22Rv1 (cell line): ENCODE results near the gene TAAR2.
"Not testable (repeated sequence)": the region's sequence is repeated elsewhere in the genome, so short reads cannot be mapped to it uniquely, and the experiment has no call there.

Experiments used
- H3K27ac ChIP-seq: fragments of 450-650 bp; 2 replicates; pipeline ENCODE4 v1.5.1; 2017
- CTCF ChIP-seq: fragments of 450-650 bp; IDR thresholded peaks from 2 replicates; pipeline ENCODE4 v1.5.1; 2017; ENCODE audit warnings: mild to moderate bottlenecking
- ZFX ChIP-seq: fragments of 450-650 bp; IDR thresholded peaks from 2 replicates; pipeline ENCODE4 v1.6.1; 2017; ENCODE audit warnings: antibody characterized with exemption, borderline replicate concordance

Gene TAAR2

GRCh38 chr6:132612449-132613108, 11.5 kb downstream of the TAAR2 start:
- no peak overlapping the region for H3K27ac ChIP-seq
- no peak for TF ChIP-seq ZFX
- no peak for TF ChIP-seq CTCF

GRCh38 chr6:132611616-132612015, 12.5 kb downstream of the TAAR2 start:
- TF ChIP-seq ZFX, result no peak
- no peak for TF ChIP-seq CTCF
- H3K27ac ChIP-seq, result no peak overlapping the region

- H3K27ac ChIP-seq, result no peak overlapping the region
- TF ChIP-seq ZFX (no peak), CTCF (no peak)
Observed at GRCh38 chr6:132607544-132608233, 16.4 kb downstream of the TAAR2 start.

GRCh38 chr6:132604635-132605152, 19.4 kb downstream of the TAAR2 start:
- no peak overlapping the region for H3K27ac ChIP-seq
- TF ChIP-seq CTCF (no peak), ZFX (no peak)

- H3K27ac ChIP-seq, result not testable (repeated sequence)
Observed at GRCh38 chr6:132600900-132601299, 23.2 kb downstream of the TAAR2 start.

GRCh38 chr6:132598473-132598872, 25.6 kb downstream of the TAAR2 start:
- no peak overlapping the region for H3K27ac ChIP-seq
- TF ChIP-seq CTCF (peak; percentile 74), ZFX (no peak)

GRCh38 chr6:132596201-132596600, 27.9 kb downstream of the TAAR2 start:
- TF ChIP-seq CTCF (no peak), ZFX (no peak)
- no peak overlapping the region for H3K27ac ChIP-seq
